Kasumi-1 (cell line): ENCODE results near the gene CNGA4.
A peak's percentile ranks its signal among the peaks of the same experiment; 100 is the strongest.

Source experiments
- DNase-seq, 2 experiments: peaks; one replicate each; lab custom pipeline; 2025; lab: John Stamatoyannopoulos, UW

The CNGA4 gene

GRCh38 chr11:6238902-6239301 lies at the start of gene CNGA4:
Gene CNGA4 (plus strand): TSS chr11:6239089. CDS start chr11:6239207, 118 bp downstream.
- DNase-seq, result no peak

GRCh38 chr11:6191742-6192141 lies 47.1 kb upstream of the CNGA4 start:
- DNase-seq, result no peak

- DNase-seq, result no peak
Observed at GRCh38 chr11:6194065-6194581, 44.8 kb upstream of the CNGA4 start.

- peak in 1 of 2 experiments; percentile 26 for DNase-seq
Observed at GRCh38 chr11:6196396-6196795, 42.5 kb upstream of the CNGA4 start.

GRCh38 chr11:6197466-6198200 lies 41.3 kb upstream of the CNGA4 start:
- DNase-seq, result no peak

GRCh38 chr11:6199174-6199810 lies 39.6 kb upstream of the CNGA4 start, which contains the start of gene OR52W1:
Gene OR52W1 (plus strand): TSS chr11:6199224. CDS start chr11:6199224, 0 bp downstream.
- DNase-seq, result no peak

- peak; percentile 88 to 91 for DNase-seq
Observed at GRCh38 chr11:6200975-6201374, 37.9 kb upstream of the CNGA4 start.

- peak in 1 of 2 experiments; percentile 38 for DNase-seq
Observed at GRCh38 chr11:6201481-6201880, 37.4 kb upstream of the CNGA4 start.

GRCh38 chr11:6202041-6202440 lies 36.8 kb upstream of the CNGA4 start:
- no peak for DNase-seq

GRCh38 chr11:6203327-6203726 lies 35.6 kb upstream of the CNGA4 start:
- DNase-seq, result peak in 1 of 2 experiments; percentile 2

GRCh38 chr11:6204706-6205105 lies 34.2 kb upstream of the CNGA4 start:
- DNase-seq, result no peak

- no peak for DNase-seq
Observed at GRCh38 chr11:6205366-6205765, 33.5 kb upstream of the CNGA4 start, which contains the start of gene C11orf42. Gene C11orf42 (plus strand): TSS chr11:6205557. CDS start chr11:6205616, 59 bp downstream.

- DNase-seq, result no peak
Observed at GRCh38 chr11:6206456-6207180, 32.3 kb upstream of the CNGA4 start.

GRCh38 chr11:6209801-6210200 lies 29.1 kb upstream of the CNGA4 start:
- no peak for DNase-seq

GRCh38 chr11:6210274-6210955 lies 28.5 kb upstream of the CNGA4 start:
- no peak for DNase-seq

- no peak for DNase-seq
Observed at GRCh38 chr11:6214530-6214929, 24.4 kb upstream of the CNGA4 start.

GRCh38 chr11:6216501-6216900 lies 22.4 kb upstream of the CNGA4 start:
- no peak for DNase-seq

- DNase-seq, result no peak
Observed at GRCh38 chr11:6217722-6218121, 21.2 kb upstream of the CNGA4 start.

GRCh38 chr11:6219359-6219758 lies 19.5 kb upstream of the CNGA4 start:
- DNase-seq, result no peak

- DNase-seq, result no peak
Observed at GRCh38 chr11:6223854-6224253, 15.0 kb upstream of the CNGA4 start.

GRCh38 chr11:6224421-6224820 lies 14.5 kb upstream of the CNGA4 start:
- no peak for DNase-seq

GRCh38 chr11:6225024-6225423 lies 13.9 kb upstream of the CNGA4 start:
- DNase-seq, result no peak
